GM12878 (cell line): ENCODE data around the gene SPIRE2.
A peak's percentile ranks its signal among the peaks of the same experiment; 100 is the strongest.

Experiments
- ATF2 ChIP-seq: IDR thresholded peaks from 2 replicates; pipeline ENCODE4 v1.6.1; 2012; ENCODE audit warnings: low read length, inconsistent platforms
- FOS ChIP-seq: IDR thresholded peaks from 3 replicates; pipeline ENCODE4 v1.6.1; 2011; ENCODE audit warnings: borderline replicate concordance; ENCODE audit not compliant: insufficient read length; ENCODE audit errors: extremely low read depth
- KDM1A ChIP-seq: fragments of 200-600 bp; sonication (generic); IDR thresholded peaks from 2 replicates; pipeline ENCODE4 v1.6.1; 2016; ENCODE audit warnings: borderline replicate concordance
- NFXL1 ChIP-seq: fragments of 450-650 bp; IDR thresholded peaks from 2 replicates; pipeline ENCODE4 v1.6.1; 2017; ENCODE audit warnings: antibody characterized with exemption, mild to moderate bottlenecking, borderline replicate concordance
- POLR2AphosphoS5 ChIP-seq: IDR thresholded peaks from 2 replicates; pipeline ENCODE4 v1.6.1; 2011; ENCODE audit warnings: mild to moderate bottlenecking, low read length, inconsistent platforms
- TCF7 ChIP-seq: IDR thresholded peaks from 2 replicates; pipeline ENCODE4 v1.6.1; 2014; ENCODE audit warnings: antibody characterized with exemption, borderline replicate concordance
- TF ChIP-seq, protein P1 (sequence below), 3 experiments: IDR thresholded peaks in 2 of 3; conservative IDR thresholded peaks in 1 of 3; 2 replicates each; pipeline ENCODE4 v1.5.1; 2011; ENCODE audit warnings: low read depth in 3 of 3, low read length in 3 of 3, mild to moderate bottlenecking in 3 of 3, control low read depth in 2 of 3, moderate library complexity in 2 of 3, inconsistent platforms in 1 of 3, mixed read lengths in 1 of 3; ENCODE audit not compliant: control insufficient read depth in 2 of 3, insufficient read depth in 1 of 3; ENCODE audit errors: extremely low read depth in 1 of 3
- TF ChIP-seq, protein P2 (sequence below): IDR thresholded peaks from 2 replicates; pipeline ENCODE4 v1.6.1; 2012; ENCODE audit warnings: mild to moderate bottlenecking, low read depth, low read length
- TF ChIP-seq, protein P3 (sequence below): fragments of 450-650 bp; IDR thresholded peaks from 2 replicates; pipeline ENCODE4 v1.6.1; 2017; ENCODE audit warnings: mild to moderate bottlenecking, low read depth, inconsistent platforms; ENCODE audit not compliant: poor library complexity, severe bottlenecking

- no peak for TF ChIP-seq NFXL1
- TF ChIP-seq, protein P1, sequence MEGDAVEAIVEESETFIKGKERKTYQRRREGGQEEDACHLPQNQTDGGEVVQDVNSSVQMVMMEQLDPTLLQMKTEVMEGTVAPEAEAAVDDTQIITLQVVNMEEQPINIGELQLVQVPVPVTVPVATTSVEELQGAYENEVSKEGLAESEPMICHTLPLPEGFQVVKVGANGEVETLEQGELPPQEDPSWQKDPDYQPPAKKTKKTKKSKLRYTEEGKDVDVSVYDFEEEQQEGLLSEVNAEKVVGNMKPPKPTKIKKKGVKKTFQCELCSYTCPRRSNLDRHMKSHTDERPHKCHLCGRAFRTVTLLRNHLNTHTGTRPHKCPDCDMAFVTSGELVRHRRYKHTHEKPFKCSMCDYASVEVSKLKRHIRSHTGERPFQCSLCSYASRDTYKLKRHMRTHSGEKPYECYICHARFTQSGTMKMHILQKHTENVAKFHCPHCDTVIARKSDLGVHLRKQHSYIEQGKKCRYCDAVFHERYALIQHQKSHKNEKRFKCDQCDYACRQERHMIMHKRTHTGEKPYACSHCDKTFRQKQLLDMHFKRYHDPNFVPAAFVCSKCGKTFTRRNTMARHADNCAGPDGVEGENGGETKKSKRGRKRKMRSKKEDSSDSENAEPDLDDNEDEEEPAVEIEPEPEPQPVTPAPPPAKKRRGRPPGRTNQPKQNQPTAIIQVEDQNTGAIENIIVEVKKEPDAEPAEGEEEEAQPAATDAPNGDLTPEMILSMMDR (IDR thresholded peaks at IDR 0.05 in 2 of 3, conservative IDR thresholded peaks at IDR 0.05 in 1 of 3; ENCODE audit: control insufficient read depth in 2 of 3, extremely low read depth in 1 of 3, insufficient read depth in 1 of 3, low read depth in 3 of 3, low read length in 3 of 3), result no peak
- TF ChIP-seq, protein P2, sequence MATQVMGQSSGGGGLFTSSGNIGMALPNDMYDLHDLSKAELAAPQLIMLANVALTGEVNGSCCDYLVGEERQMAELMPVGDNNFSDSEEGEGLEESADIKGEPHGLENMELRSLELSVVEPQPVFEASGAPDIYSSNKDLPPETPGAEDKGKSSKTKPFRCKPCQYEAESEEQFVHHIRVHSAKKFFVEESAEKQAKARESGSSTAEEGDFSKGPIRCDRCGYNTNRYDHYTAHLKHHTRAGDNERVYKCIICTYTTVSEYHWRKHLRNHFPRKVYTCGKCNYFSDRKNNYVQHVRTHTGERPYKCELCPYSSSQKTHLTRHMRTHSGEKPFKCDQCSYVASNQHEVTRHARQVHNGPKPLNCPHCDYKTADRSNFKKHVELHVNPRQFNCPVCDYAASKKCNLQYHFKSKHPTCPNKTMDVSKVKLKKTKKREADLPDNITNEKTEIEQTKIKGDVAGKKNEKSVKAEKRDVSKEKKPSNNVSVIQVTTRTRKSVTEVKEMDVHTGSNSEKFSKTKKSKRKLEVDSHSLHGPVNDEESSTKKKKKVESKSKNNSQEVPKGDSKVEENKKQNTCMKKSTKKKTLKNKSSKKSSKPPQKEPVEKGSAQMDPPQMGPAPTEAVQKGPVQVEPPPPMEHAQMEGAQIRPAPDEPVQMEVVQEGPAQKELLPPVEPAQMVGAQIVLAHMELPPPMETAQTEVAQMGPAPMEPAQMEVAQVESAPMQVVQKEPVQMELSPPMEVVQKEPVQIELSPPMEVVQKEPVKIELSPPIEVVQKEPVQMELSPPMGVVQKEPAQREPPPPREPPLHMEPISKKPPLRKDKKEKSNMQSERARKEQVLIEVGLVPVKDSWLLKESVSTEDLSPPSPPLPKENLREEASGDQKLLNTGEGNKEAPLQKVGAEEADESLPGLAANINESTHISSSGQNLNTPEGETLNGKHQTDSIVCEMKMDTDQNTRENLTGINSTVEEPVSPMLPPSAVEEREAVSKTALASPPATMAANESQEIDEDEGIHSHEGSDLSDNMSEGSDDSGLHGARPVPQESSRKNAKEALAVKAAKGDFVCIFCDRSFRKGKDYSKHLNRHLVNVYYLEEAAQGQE, result no peak
- peak; percentile 55; the same call in 1 of the 2 replicates for TF ChIP-seq POLR2AphosphoS5
- TF ChIP-seq, protein P3, sequence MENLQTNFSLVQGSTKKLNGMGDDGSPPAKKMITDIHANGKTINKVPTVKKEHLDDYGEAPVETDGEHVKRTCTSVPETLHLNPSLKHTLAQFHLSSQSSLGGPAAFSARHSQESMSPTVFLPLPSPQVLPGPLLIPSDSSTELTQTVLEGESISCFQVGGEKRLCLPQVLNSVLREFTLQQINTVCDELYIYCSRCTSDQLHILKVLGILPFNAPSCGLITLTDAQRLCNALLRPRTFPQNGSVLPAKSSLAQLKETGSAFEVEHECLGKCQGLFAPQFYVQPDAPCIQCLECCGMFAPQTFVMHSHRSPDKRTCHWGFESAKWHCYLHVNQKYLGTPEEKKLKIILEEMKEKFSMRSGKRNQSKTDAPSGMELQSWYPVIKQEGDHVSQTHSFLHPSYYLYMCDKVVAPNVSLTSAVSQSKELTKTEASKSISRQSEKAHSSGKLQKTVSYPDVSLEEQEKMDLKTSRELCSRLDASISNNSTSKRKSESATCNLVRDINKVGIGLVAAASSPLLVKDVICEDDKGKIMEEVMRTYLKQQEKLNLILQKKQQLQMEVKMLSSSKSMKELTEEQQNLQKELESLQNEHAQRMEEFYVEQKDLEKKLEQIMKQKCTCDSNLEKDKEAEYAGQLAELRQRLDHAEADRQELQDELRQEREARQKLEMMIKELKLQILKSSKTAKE, result no peak
- no peak for TF ChIP-seq KDM1A
- TF ChIP-seq TCF7, result no peak
- no peak for TF ChIP-seq FOS
- TF ChIP-seq ATF2, result no peak
Measured at GRCh38 chr16:89873972-89874689, 45.9 kb downstream of the SPIRE2 start.
